IPS-20b (cell line): ENCODE measurements around the gene ZBTB40.

Experiments
- H3K27ac ChIP-seq: one replicate; pipeline ENCODE4 v1.5.1; 2013; ENCODE audit warnings: low read length
- H3K27me3 ChIP-seq: 2 replicates; pipeline ENCODE4 v1.6.1; 2013; ENCODE audit warnings: mild to moderate bottlenecking, low read length, inconsistent platforms; ENCODE audit not compliant: insufficient read depth
- H3K36me3 ChIP-seq: 2 replicates; pipeline ENCODE4 v1.6.1; 2013; ENCODE audit warnings: low read depth, mild to moderate bottlenecking, inconsistent platforms, low read length, moderate library complexity; ENCODE audit not compliant: insufficient read depth
- H3K4me1 ChIP-seq: 2 replicates; pipeline ENCODE4 v1.6.1; 2013; ENCODE audit warnings: mild to moderate bottlenecking, control low read depth, inconsistent platforms, low read length, moderate library complexity; ENCODE audit not compliant: insufficient read depth
- H3K4me3 ChIP-seq: 2 replicates; pipeline ENCODE4 v1.5.1; 2013; ENCODE audit warnings: mild to moderate bottlenecking, low read length, inconsistent platforms
- H3K9ac ChIP-seq: 2 replicates; pipeline ENCODE4 v1.6.1; 2013; ENCODE audit warnings: low read depth, mild to moderate bottlenecking, inconsistent platforms, low read length, moderate library complexity
- H3K9me3 ChIP-seq: 2 replicates; pipeline ENCODE4 v1.6.1; 2013; ENCODE audit warnings: mild to moderate bottlenecking, low read depth, low read length, inconsistent platforms; ENCODE audit not compliant: insufficient read depth

Gene ZBTB40

DNA sequence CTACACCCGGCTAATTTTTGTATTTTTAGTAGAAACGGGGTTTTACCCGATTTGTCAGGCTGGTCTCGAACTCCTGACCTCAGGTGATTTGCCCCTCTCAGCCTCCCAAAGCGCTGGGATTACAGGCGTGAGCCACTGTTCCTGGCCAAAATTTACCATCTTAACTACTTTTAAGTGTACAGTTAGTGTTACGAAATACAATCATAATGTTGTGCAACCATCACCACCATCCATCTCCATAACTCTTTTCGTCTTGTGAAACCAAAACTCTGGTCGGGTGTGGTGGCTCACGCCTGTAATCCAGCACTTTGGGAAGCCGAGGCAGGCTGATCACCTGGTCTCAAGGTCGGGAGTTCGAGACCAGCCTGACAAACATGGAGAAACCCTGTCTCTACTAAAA, 14.1 kb upstream of the ZBTB40 start:
- Histone ChIP-seq H3K9ac (no peak overlapping the region), H3K9me3 (peaks cover 15% of the 10 kb centered on the region), H3K4me3 (no peak overlapping the region), H3K27ac (no peak overlapping the region), H3K36me3 (no peaks in the 10 kb centered on the region), H3K27me3 (no peaks in the 10 kb centered on the region), H3K4me1 (peaks cover 2% of the 10 kb centered on the region; the same call in 1 of the 2 replicates)

DNA sequence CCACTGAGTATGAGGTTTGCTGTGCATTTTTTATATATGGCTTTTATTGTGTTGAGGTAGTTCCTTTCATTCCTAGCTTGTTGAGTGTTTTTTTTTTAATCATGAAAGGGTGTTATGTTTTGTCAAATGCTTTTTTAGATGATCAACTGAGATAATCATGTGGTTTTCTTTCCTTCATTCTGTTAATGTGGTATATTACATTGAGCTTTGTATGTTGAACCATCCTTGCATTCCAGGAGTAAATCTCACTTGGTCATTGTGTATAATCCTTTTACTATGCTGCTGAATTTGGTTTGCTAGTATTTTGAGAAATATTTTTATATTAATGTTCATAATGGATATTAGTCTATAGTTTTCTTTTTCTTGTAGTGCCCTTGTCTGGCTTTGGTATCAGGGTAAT, 11.1 kb upstream of the ZBTB40 start:
- Histone ChIP-seq H3K36me3 (no peaks in the 10 kb centered on the region), H3K27ac (no peak overlapping the region), H3K9ac (no peak overlapping the region), H3K4me3 (no peak overlapping the region), H3K4me1 (peaks cover 17% of the 10 kb centered on the region), H3K27me3 (no peaks in the 10 kb centered on the region), H3K9me3 (peaks cover 15% of the 10 kb centered on the region)

DNA sequence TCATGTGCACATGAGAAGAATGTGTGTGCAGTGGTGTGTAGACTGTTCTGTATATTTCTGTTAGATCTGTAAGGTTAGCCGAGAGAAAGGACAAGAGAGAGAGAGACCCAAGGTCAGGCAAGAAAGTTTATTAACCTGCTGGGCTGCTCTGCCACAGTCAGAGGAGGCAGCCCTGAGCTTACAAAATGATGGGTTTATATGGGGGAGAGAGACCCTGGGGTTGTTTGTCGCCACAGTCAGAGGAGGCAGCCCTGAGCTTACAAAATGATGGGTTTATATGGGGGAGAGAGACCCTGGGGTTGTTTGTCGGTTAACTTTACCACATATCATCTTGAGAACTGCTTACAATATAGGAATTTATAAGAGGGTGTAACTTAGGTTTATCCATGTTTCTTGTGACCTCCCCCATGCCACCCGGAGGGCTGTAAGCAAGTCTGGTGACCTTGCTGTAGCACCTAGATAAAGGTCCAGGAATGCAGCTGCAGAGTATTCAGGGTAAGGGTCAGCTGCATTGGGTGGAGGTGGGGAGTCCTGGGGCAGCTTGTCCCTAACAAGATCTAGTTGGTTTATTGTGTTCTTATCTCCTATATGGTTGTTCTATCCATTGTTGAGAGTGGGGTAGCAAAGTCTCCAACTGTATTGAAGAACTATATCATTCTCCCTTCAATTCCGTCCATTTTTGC, 9.3 kb upstream of the ZBTB40 start:
- Histone ChIP-seq H3K36me3 (no peaks in the 10 kb centered on the region), H3K4me1 (peaks cover 17% of the 10 kb centered on the region), H3K9me3 (peaks cover 15% of the 10 kb centered on the region), H3K9ac (0 out of 2 replicates have a peak overlapping the region, but pooled peaks have one; percentile 1), H3K27me3 (no peaks in the 10 kb centered on the region), H3K4me3 (no peak overlapping the region), H3K27ac (no peak overlapping the region)

DNA sequence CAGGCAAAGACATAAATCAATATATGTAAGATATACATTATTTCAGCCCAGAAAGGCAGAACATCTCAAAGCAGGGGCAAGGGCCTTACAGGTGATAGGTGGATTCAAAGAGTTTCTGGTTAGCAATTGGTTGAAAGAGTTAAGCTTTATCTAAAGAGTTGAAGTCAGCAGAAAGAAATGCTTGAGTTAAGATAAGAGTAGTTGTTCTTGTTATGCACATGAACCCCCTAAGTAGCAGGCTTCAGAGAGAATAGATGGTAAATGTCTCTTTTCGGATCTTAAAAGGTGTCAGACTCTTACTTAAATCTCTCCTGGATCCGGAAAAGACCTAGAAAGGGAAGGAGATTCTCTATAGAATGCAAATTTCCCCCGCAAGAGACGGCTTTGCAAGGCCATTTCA, 8.3 kb upstream of the ZBTB40 start:
- H3K4me3 ChIP-seq = peak overlapping the region; percentile 41; the same call in 1 of the 2 replicates
- H3K36me3 ChIP-seq = no peaks in the 10 kb centered on the region
- H3K27me3 ChIP-seq = no peaks in the 10 kb centered on the region
- H3K4me1 ChIP-seq = peaks cover 17% of the 10 kb centered on the region
- peaks cover 15% of the 10 kb centered on the region for H3K9me3 ChIP-seq
- H3K9ac ChIP-seq = peak overlapping the region; percentile 50
- H3K27ac ChIP-seq = no peak overlapping the region

DNA sequence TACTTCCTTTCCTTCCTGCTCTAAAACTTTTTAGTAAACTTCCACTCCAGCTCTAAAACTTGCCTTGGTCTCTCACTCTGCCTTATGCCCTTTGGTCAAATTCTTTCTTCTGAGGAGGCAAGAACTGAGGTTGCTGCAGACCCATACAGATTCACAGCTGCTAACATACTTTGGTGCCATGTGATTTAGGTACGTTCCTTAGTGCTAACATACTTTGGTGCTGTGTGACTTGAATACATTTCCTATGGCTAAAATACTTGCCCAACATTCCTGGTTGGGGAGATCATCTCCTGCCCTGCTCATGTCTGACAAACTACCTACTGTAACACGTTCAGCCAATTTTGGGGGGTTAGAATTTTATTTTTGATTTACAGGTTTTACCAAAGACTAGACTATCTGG, 6.8 kb upstream of the ZBTB40 start:
- Histone ChIP-seq H3K27ac (no peak overlapping the region), H3K4me3 (no peak overlapping the region), H3K4me1 (peaks cover 17% of the 10 kb centered on the region), H3K36me3 (no peaks in the 10 kb centered on the region), H3K9ac (no peak overlapping the region), H3K27me3 (no peaks in the 10 kb centered on the region), H3K9me3 (peaks cover 9% of the 10 kb centered on the region)

DNA sequence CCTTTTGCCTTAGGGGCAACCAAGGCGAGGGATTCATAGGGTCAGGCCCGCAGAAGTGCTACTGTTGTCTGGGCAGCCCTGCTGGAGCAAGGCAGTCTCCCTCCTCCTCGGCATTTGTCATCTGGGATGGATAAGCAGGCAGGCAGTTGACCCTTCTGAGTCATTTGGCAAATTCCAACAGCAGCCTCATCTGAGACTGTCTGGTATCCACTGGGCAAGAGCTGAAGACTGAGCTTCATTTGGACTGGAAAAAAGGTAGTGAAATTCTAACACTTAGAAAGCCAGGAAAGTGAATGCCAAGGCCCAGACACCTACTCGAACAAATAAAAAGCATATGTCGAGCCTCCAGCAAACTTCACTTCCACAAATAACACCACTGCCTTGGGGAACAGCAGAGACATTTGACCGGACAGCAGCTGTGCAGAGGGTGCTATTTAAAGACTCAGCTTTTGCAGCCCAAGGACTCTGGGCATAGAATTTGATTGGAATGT, 4.0 kb upstream of the ZBTB40 start:
- H3K9ac ChIP-seq = no peak overlapping the region
- peaks cover 21% of the 10 kb centered on the region for H3K4me1 ChIP-seq
- no peaks in the 10 kb centered on the region for H3K9me3 ChIP-seq
- no peaks in the 10 kb centered on the region for H3K36me3 ChIP-seq
- no peak overlapping the region for H3K4me3 ChIP-seq
- H3K27me3 ChIP-seq = no peaks in the 10 kb centered on the region
- H3K27ac ChIP-seq = no peak overlapping the region

DNA sequence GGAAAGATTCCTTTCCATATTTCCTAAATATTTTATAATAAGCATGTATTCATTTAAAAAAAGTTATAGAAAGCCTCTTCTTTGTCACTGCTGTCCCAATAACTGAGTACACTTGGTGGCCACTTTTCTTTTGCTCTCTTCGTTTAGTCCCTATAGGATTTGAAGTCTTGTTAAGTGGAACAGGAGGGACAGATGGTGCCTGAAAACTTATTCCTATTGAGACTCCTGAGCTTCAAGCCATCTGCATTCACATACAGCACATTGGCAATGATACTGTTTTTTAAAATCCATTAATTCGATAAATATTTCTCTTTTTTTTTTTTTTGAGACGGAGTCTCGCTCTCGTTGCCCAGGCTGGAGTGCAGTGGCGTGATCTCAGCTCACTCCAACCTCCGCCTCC, 2.0 kb upstream of the ZBTB40 start:
- H3K9ac ChIP-seq = no peak overlapping the region
- no peak overlapping the region for H3K4me3 ChIP-seq

DNA sequence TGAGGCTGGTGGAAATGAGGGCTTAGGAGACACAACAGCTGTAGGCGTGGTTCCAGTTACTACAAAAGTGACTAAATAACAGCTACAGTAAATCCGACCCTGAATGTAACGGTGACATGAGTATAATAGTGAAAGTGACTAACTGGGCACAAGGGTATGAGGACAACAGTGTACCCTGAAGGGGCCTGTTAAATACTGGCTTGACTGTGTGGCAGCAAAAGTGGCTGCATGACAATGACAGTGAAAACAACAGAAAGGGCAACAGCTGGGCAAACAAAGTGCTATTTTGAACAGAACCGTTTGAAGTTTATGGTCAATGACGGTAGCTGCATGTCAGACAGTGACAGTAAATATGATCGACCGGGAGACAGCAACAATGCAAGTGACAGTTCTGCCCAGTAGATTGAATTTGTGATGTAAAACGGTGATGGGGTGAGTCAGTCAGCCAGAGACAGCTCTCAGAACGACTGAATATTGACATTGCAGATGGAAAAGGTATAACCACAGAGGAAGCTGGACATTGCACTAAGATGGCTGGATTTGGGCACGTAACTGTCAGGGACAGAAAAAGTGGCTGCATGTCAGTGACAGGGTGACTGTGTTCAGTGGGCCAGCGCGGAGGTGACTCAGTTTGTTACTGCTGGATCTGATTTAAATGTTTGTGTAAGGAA, 1.2 kb upstream of the ZBTB40 start:
- Histone ChIP-seq H3K36me3 (no peaks in the 10 kb centered on the region), H3K27ac (peak overlapping the region; percentile 23), H3K4me1 (peaks cover 7% of the 10 kb centered on the region; the same call in 1 of the 2 replicates), H3K9ac (peak overlapping the region; percentile 67; the same call in 1 of the 2 replicates), H3K4me3 (no peak overlapping the region), H3K27me3 (no peaks in the 10 kb centered on the region), H3K9me3 (no peaks in the 10 kb centered on the region)

More for the DNA sequence above, 2.0 kb upstream of the ZBTB40 start:
- H3K36me3 ChIP-seq = no peaks in the 10 kb centered on the region
- H3K9me3 ChIP-seq = no peaks in the 10 kb centered on the region
- H3K27me3 ChIP-seq = no peaks in the 10 kb centered on the region
- H3K4me1 ChIP-seq = peaks cover 12% of the 10 kb centered on the region; the same call in 1 of the 2 replicates
- H3K27ac ChIP-seq = no peak overlapping the region

DNA sequence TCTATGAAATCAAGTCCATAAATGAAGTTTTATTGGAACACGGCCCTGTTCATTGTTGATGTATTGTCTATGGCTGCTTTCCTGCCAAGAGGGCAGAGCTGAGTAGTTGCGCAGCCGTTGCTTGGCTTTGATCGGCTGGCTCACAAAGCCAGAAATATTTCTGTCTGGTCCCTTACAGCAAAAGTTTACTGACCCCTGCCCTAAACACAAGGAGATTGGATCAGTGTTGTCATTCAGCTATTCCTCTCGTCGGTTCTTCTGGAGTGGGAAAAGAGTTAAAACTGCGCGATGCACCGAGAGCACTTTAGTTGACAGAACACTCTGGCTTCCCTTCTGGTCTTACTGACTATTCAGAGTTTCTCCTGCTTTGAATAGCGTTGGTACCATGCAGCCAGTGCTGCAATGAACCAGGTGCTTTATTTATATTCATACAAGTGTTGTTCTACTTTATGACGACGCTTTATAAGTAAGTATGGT, 868 bp downstream of the ZBTB40 start:
- peak overlapping the region; percentile 87 for H3K4me3 ChIP-seq
- peaks cover 7% of the 10 kb centered on the region; the same call in 1 of the 2 replicates for H3K4me1 ChIP-seq
- H3K27ac ChIP-seq = peak overlapping the region; percentile 15
- H3K27me3 ChIP-seq = no peaks in the 10 kb centered on the region
- no peaks in the 10 kb centered on the region for H3K9me3 ChIP-seq
- H3K9ac ChIP-seq = peak overlapping the region; percentile 81; the same call in 1 of the 2 replicates
- H3K36me3 ChIP-seq = no peaks in the 10 kb centered on the region

DNA sequence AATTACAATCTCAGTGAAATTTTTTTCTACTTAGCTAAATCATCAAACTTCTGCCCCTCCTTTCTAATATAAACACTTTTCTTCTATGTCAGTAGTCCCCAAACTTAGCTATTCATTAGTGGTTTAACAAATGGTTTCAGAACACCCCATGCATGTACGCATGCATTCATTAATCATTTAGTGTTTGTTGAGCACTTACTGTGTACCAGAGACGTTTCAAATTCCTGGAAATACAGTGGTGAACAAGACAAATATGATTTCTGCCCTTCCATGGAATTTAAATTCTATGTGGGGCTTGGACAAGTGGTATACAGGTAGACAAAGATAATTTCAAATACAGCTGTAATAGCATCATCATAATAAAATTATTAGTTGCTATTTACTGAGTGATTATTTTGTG, 1.5 kb downstream of the ZBTB40 start:
- peaks cover 7% of the 10 kb centered on the region; the same call in 1 of the 2 replicates for H3K4me1 ChIP-seq
- H3K4me3 ChIP-seq = peak overlapping the region; percentile 87
- H3K9ac ChIP-seq = peak overlapping the region; percentile 81; the same call in 1 of the 2 replicates
- H3K36me3 ChIP-seq = no peaks in the 10 kb centered on the region
- H3K27ac ChIP-seq = no peak overlapping the region
- H3K27me3 ChIP-seq = no peaks in the 10 kb centered on the region
- no peaks in the 10 kb centered on the region for H3K9me3 ChIP-seq

DNA sequence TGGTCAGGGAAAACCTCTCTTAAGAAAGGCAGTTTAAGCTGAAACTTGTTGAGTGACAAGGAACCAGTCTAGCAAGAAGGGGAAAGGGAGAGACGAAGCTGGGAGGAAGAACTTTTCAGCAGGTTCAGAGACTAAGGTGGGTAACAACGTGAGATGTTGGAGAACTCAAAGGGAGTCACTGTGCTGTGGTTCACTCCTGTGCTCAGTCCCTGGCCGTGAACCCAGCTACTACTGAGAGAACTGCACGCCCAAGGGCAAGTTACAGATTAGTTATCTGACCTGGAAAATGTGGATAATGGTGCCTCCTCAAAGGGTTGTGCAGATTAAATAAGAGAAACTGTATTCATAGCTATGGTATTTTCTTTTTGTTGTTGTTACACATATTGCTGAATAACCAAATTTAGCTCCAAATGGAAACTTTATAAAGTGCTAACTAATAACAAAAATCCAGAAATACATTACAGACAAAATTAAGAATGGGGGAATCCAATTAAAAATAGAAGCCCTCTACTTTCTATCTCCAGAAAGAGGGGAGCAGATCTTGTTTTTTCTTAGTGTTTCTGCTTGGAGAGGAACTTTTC, 2.9 kb downstream of the ZBTB40 start:
- Histone ChIP-seq H3K36me3 (no peaks in the 10 kb centered on the region), H3K27me3 (no peaks in the 10 kb centered on the region), H3K27ac (no peak overlapping the region), H3K4me3 (no peak overlapping the region), H3K9ac (no peak overlapping the region), H3K4me1 (peaks cover 7% of the 10 kb centered on the region; the same call in 1 of the 2 replicates), H3K9me3 (no peaks in the 10 kb centered on the region)
